GM19193 (cell line): ENCODE data around the gene FAM89A.

ENCODE experiments used
- POLR2A ChIP-seq: IDR thresholded peaks from 4 replicates; pipeline ENCODE4 v1.6.1; 2011; ENCODE audit not compliant: insufficient read depth, insufficient read length; ENCODE audit errors: extremely low read depth

Gene FAM89A

GRCh38 chr1:231021540-231022031 is 18.5 kb downstream of the FAM89A start:
- no peak for TF ChIP-seq POLR2A

DNA sequence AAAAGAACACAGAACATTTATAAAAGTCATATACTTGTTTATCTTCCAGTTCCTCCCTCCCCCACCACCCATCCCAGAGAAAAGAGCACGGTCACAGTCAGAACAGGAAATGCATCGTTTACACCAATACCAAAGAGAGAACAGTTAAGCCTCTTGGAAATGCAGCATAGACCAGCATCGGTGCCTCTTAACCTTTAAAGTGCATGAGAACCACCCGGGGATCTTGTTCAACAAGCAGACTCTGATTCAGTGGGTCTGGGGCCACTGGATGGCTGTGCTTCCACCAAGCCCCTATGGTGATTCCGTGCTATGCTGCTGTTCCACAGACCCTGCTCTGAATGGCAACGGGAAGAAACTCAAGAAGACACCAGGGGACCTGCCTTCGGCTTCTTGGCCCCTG is 19.2 kb downstream of the FAM89A start:
- no peak for TF ChIP-seq POLR2A

DNA sequence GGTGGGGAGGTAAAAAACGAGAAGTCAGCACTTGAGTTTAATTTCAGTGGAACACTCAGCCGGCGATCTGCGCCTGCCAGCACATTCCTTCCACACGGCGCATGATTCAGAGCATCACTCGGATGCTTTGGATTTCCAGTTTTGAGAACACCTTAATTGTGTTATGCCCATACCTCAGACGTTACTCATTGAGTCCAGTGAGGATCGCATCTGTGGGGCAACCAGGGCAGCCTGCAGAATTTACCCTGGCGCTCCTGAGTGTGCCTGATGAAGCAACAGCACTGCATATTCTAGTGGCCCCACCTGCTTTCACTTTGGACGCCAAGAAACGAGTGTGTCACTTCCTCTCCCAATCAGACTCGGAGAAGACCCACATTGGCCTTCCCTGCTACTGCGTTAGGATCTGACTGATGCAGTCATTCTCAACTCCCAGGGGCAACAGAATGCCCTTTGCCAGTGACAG is 19.9 kb downstream of the FAM89A start:
- no peak for TF ChIP-seq POLR2A

DNA sequence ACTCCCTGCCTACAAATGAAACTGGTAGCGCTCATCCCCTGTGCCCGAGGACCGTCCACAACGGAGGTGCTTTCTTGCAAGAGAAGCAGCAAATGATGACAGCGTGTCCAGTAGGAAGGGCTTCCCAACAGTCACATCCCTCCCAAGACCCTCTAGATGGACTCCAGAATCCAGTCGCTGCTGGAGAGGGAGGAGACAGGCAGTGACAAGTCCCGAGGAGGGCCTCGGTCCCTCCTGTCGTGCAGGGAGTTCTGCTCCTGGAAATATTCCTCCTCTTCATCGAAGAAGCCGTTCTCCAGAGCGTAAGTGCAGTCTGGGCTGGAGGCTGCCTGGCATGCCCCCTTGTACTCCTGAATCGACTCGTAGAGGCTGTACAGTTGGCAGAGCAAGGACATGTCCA is 20.3 kb downstream of the FAM89A start:
- TF ChIP-seq POLR2A = no peak

DNA sequence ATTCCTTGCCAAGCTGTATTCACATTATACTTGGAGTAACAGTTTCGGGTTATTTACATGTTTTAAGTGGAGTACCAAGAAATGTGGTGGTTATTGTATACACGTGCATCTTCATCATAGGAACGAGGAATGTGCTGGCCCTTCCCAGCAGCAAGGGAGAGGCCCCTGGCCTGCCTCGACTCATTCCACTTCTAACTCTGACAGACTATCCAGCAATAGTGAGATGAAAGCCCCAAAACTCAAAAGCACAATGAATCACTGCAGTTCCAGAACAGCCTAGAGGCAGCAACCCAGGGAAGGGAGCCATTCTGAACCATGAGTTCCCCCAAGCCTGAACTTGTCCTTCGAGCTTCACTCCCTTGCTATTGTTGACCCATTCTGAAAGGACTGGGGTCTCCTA is 23.1 kb downstream of the FAM89A start:
- no peak for TF ChIP-seq POLR2A

- no peak for TF ChIP-seq POLR2A
Observed at GRCh38 chr1:231016234-231016633, 23.8 kb downstream of the FAM89A start.

DNA sequence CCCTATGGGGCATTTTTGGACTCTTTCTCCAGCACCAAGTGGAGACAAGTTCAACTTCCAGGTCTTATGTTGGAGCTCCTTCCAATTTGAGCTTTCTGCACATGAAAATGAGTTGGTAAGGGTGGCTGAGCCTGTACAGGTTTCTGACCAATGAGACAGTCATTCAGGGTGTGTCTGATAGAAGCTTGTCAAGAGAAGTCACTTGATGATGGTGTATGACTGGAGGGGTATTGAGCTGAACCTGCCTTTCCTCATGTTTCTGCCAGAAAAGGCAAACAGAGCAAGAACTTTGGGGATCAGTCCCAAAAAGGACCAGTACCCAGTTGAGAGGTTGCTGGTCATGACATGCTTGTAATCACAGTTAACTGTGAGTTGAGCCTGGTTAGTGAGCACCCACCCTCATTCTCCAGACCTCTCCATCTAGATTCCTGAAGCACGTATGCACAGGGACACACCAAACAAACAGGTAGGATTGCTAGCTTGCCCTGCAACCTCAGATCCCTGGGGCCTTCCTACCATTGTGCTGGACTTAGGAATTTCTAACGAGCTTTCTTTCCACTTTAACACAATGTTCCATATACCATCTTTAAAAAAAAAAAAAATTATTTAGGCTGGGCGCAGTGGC is 26.6 kb downstream of the FAM89A start:
- no peak for TF ChIP-seq POLR2A

DNA sequence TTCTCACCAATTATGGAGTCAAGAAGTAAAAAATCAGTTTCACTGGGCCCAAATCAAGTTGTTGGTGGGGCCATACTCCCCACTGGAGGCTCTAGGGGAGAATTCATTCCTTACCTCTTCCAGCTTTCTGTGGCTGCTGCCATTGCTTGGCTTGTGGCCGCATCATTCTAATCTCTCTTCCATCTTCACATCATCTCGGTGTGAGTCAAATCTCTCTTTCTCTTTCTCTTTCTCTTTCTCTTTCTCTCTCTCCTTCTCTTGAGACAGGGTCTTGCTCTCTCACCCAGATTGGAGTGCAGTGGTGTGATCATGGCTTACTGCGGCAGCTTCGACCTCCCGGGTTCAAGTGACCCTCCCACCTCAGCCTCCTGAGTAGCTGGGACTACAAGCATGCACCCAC is 28.1 kb downstream of the FAM89A start:
- no peak for TF ChIP-seq POLR2A

DNA sequence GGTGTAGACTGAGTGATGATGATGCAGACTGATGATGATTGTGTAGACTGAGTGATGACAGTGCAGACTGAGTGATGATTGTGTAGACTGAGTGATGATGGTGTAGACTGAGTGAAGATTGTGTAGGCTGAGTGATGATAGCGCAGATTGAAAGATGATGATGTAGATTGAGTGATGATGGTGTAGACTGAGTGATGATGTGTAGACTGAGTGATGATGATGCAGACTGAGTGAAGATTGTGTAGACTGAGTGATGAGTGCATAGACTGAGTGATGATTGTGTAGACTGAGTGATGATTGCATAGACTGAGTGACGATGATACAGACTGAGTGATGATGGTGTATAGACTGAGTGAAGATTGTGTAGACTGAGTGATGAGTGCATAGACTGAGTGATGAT is 28.7 kb downstream of the FAM89A start:
- no peak for TF ChIP-seq POLR2A

- no peak for TF ChIP-seq POLR2A
Observed at GRCh38 chr1:231001892-231002291, 38.2 kb downstream of the FAM89A start.

DNA sequence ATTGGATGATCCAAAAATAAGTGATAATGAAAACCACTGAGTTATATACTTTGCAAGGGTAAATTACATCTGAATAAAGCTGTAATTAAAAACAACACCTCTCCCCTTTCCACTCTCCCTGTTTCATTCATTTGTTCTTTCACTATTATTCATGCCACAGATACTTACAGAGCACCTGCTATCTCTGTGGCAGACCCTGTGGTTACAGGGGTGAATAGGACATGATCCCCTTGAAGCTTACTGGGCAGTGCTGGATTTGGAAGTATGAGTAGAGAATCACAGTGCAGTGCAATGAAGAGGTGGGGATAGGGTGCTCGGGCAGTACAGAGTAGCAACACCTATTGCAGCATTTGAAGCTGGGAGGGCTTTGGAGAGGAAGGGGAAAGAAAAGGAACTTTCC is 39.4 kb downstream of the FAM89A start:
- no peak for TF ChIP-seq POLR2A

GRCh38 chr1:231000201-231000600 is 39.9 kb downstream of the FAM89A start:
- no peak for TF ChIP-seq POLR2A

GRCh38 chr1:230994860-230995259 is 45.2 kb downstream of the FAM89A start:
- TF ChIP-seq POLR2A = no peak

DNA sequence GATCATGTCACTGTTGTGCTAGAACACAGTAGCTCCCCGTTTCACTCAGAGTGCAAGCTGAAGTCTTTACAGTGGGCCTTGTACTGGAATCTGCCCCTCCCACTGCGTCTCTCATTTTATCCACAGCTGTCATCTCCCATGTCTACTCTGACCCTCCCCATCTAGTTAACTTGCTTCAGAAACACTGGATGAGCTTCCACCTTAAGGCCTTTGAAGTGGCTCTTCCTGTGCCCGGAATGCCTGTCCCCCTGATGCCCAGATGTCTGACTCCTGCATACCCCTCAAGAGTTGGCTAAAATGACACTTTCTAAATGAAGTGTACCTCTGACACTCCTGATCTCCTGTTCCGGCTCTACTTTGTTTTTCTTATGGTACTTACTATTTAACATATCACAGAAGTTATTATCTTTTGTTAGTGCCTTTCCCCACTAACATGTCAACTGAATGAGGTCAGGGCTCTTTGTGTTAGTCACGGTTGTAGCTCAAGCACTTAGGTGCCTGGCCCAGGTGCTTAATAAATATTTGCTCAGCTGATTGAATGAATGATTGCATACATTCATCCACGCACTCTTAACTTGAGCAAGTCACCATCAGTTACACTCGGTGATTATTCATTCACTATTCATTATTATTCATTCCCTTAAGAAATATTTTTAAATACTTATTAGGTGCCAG is 47.8 kb downstream of the FAM89A start:
- no peak for TF ChIP-seq POLR2A

GRCh38 chr1:230987448-230987847 is 52.6 kb downstream of the FAM89A start:
- no peak for TF ChIP-seq POLR2A

- TF ChIP-seq POLR2A = no peak
Observed at GRCh38 chr1:230986976-230987375, 53.1 kb downstream of the FAM89A start.
